Effector CD4-positive, alpha-beta T cell (primary cell): ENCODE data around the gene FKBP11.
A peak's percentile ranks its signal among the peaks of the same experiment; 100 is the strongest.
"Not testable (repeated sequence)": the region's sequence is repeated elsewhere in the genome, so short reads cannot be mapped to it uniquely, and the experiment has no call there.

Experiments used
- DNase-seq: peaks from one replicate; pipeline ENCODE4 v3.0.0-alpha.2; 2020

The FKBP11 gene

GRCh38 chr12:48954841-48955501 is 29.7 kb upstream of the FKBP11 start:
- no peak for DNase-seq

- no peak for DNase-seq
Measured at GRCh38 chr12:48954061-48954460, 28.8 kb upstream of the FKBP11 start.

DNA sequence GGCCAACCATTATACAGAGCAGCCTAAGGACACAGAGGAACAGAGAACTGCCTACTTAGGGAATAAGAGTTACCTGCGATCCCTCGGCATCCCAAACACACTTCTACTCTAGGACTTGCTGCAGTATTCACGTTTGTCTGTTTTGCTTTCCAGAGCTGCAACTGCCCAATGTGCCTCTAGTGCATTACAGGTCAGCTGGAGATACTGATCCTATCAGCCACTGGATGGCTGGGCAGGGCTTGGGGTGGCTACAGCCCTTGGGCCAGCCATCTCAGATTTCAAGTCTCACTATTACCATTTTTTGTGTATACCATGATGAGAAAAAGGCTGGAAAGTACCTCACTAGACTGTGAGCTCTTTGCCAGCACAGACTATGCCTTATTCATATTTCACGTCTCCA is 27.4 kb upstream of the FKBP11 start:
- DNase-seq, result no peak

- no peak for DNase-seq
Measured at GRCh38 chr12:48947727-48948126, 22.4 kb upstream of the FKBP11 start.

DNA sequence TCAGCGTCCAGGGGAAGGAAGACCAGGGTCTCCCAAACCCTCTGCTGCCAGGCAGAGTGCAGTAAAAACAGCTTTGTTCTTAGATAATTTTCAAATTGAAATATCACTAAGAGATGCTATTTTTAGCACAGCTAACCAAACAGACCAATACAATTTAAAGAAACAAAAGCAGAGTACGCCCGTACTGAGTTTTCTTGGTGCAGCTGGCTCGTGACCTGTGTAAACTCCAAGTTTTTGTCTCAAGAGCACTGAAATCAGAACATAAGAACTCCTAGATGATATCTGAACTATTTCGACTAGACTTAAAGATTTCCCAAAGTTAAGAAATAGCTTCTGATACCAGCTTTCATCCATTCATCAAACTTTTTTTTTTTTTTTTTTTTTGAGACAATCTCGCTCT is 21.7 kb upstream of the FKBP11 start:
- no peak for DNase-seq

GRCh38 chr12:48946205-48946604 is 20.9 kb upstream of the FKBP11 start:
- no peak for DNase-seq

DNA sequence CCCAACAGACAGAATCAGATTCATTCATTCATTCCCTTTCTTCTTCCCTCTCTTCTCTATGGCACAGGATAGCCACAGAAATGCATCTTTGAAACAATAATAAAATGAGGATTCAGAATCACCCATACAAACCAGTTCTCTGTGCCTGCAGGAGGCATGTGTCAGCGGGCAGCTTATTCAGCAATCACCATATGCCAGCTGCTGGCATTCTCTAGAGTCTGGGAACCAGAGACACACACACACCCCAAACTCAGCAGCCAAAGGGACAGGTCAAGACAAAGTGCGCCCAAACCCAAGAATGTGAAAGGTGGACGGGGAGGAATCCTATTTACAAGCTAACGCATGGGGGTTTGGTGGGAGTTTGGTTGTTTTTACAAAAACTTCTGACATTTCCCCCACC is 17.9 kb upstream of the FKBP11 start:
- DNase-seq, result no peak

GRCh38 chr12:48940181-48940580 is 14.9 kb upstream of the FKBP11 start:
- no peak for DNase-seq

GRCh38 chr12:48938805-48939204 is 13.5 kb upstream of the FKBP11 start:
- no peak for DNase-seq

- no peak for DNase-seq
Measured at GRCh38 chr12:48937170-48937569, 11.9 kb upstream of the FKBP11 start.

- DNase-seq, result peak; percentile 85
Measured at GRCh38 chr12:48936379-48936979, 11.2 kb upstream of the FKBP11 start.

DNA sequence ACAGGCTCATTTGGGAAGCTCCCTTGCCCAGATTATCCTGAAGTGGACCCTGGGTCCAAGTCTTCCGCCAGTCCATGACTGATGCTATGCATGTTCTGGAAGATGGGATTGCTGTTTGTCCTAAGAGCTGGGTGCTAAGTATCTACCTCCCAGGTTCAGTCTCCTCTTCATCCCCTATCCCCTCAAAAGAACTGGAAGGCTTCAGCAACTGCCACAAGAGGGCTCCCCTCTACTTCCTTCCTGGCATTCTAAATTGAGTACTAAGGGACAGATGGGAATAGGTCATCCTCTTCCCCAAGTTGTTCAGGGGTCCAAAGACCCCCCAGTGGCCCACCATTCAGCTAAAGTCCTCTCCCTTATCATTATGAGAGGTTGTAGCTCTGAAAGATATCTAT is 9.0 kb upstream of the FKBP11 start:
- no peak for DNase-seq

DNA sequence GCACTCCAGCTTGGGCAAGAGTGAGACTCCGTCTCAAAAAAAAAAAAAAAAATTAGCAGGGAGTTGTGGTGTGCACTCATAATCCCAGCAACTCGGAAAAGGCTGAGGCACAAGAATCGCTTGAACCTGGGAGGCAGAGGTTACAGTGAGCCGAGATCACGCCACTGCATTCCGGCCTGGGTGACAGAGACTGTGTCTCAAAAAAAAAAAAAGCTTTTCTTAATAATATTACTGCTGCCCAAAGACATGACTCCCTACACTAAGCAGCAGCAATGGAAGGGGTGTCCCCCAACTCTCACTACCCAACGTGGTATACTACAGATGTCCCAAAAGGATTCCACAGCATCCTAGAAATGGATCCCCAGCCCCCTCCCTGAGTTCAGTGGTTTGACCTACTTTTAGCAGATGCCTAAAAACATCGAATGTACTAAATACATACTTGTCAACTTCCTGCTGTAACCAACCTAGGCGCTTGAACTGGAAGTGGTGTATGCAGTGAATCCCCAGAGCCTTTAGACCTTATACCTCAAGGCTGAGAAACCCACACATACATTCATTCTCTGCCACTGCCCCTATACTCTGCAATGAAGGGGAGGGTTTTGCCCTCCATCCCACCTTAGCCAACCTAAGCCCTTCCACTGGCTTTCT is 8.5 kb upstream of the FKBP11 start:
- no peak for DNase-seq

DNA sequence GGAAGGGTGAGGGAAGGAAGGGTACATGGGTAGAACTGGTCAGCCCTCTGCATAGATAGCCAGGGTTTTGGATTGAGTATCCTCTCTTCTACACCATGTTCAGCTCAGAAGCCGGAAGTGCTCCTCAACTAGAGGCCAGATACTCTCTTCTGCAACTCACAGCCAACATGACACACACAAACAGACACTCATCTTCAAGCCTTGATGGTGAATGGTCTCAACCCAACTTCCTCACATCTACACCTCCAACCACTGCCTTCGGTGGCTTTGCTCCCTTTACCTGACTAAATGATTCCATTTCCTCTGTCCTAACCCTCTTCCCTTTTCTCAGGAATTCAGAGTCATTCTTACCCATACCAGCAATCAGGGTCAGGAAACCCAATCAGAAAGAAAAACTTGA is 7.6 kb upstream of the FKBP11 start:
- no peak for DNase-seq

GRCh38 chr12:48930475-48930874 is 5.2 kb upstream of the FKBP11 start:
- no peak for DNase-seq

GRCh38 chr12:48929551-48929950 is 4.3 kb upstream of the FKBP11 start:
- DNase-seq, result no peak

- DNase-seq, result no peak
Measured at GRCh38 chr12:48927261-48927660, 2.0 kb upstream of the FKBP11 start.

- peak; percentile 72 for DNase-seq
Measured at GRCh38 chr12:48924617-48925303, 532 bp downstream of the FKBP11 start.

DNA sequence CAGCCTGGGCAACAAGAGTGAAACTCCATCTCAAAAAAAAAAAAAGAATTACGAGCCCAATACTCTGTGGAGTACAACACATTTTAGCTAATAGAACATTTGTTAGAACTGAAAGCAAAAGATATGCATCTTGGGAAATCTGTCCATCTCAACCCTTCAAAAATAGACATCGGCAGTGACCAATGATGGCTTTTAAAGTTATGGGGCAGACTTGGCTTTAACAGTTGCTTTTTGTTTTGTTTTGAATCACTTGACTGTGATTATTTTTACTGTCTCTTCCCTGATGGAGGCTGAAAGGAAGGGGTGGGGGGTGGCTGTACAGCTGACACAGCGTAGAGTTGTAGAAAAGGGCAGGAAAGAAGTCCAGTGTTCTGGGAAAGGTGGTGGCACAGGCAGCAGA is 2.2 kb downstream of the FKBP11 start:
- no peak for DNase-seq

DNA sequence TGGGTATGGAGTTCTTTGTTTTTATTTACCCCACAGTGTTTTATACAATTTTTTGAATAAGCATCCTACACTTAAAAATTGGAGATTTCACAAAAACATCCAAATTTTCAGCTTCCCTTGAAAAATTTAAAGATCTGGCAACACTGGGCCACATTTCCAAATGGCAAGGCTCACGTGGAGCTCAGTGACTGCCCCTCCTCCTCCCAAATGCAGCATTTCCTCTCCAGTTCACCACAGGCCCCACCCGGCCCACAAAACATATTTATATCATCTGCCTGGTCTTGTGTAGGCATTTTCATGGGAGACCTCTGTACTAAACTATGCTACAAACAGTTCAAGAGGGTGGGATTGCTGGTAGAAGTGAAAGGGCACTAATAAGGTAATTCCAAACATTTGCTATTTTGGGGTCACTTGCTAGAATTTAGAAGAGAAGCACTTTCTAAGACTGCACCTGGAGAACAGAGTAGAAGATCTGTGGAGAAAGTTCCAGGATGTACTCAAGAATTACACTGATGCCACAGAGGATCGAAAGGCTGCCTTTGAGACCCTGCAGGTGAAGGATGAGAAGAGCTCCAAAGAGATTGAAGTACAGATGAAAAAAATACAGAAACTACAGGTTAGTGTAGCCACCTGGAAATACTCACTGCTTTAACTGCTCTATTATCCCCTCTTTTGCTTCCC is 7.3 kb downstream of the FKBP11 start:
- peak; percentile 27 for DNase-seq

GRCh38 chr12:48910196-48910595 is 15.1 kb downstream of the FKBP11 start:
- no peak for DNase-seq

DNA sequence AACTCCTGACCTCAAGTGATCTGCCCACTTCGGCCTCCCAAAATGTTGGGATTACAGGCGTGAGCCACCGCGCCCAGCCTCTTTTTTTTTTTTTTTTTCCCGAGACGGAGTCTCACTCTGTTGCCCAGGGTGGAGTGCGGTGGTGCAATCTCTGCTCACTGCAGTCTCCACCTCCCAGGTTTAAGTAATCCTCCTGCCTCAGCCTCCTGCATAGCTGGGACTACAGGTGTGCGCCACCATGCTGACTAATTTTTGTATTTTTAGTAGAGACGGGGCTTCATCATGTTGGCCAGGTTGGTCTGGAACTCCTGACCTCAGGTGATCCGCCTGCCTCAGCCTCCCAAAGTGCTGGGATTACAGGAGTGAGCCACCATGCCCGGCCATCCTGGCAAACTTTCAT is 15.6 kb downstream of the FKBP11 start:
- not testable (repeated sequence) for DNase-seq

DNA sequence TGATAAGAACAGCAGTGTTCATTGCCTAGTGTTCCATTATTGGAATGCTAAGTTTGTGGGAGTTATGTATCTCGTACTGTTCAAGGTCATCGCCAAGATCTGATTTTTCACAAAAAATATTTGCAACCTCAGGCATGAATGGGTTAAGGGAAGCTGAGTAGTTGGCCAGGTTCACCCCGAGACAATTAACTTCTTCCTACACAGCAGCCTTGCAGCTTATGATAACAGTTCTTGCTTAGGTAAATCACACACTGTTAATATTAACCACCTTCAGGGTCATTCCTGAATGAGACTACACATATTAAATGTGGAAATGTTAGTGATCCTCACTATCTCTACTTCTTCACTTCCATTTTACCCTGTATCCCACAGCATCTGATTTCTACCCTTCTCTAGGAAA is 18.0 kb downstream of the FKBP11 start:
- no peak for DNase-seq
